CD4-positive, alpha-beta T cell treated with Interleukin-17A for 1 hour (primary cell): ENCODE measurements around the gene GPLD1.
A peak's percentile ranks its signal among the peaks of the same experiment; 100 is the strongest.

Experiments
- DNase-seq: peaks from one replicate; pipeline ENCODE4 v3.0.0-alpha.2; 2020

The GPLD1 gene

GRCh38 chr6:24500683-24501082, 11.3 kb upstream of the GPLD1 start:
- DNase-seq, result no peak

DNA sequence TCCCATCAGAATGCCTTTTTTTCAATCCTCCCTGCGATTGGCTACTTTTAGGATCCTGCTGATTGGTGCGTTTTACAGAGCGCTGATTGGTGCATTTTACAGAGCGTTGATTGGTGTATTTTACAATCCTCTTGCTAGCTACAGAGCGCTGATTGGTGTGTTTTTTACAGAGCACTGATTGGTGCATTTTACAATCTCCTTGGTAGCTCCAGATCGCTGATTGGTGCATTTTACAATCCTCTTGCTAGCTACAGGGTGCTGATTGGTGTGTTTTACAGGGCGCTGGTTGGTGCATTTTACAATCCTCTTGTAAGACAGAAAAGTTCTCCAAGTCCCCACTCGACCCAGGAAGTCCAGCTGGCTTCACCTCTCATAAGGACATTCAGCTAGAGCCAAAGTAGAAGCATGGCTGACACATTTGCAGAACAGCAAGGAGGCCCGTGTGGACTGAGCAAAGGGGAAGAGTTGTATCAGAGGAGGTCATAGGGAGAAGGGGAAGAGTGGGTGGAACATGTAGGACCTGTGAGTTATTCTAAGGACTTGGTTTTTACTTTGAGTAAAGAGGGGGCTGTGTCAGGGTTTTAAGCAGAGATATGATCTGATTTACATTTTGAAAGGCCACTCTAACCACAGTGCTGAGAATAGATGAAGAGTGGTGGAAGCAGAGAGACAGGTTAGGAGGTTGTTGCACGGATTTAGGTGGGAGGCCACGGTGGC, 8.0 kb upstream of the GPLD1 start:
- peak; percentile 7 for DNase-seq

- peak; percentile 77 for DNase-seq
Observed at GRCh38 chr6:24494821-24495795, 5.7 kb upstream of the GPLD1 start, which contains the start of gene ALDH5A1. TSS of gene ALDH5A1 (plus strand) at chr6:24494969. CDS start at chr6:24494997, 28 bp downstream.

DNA sequence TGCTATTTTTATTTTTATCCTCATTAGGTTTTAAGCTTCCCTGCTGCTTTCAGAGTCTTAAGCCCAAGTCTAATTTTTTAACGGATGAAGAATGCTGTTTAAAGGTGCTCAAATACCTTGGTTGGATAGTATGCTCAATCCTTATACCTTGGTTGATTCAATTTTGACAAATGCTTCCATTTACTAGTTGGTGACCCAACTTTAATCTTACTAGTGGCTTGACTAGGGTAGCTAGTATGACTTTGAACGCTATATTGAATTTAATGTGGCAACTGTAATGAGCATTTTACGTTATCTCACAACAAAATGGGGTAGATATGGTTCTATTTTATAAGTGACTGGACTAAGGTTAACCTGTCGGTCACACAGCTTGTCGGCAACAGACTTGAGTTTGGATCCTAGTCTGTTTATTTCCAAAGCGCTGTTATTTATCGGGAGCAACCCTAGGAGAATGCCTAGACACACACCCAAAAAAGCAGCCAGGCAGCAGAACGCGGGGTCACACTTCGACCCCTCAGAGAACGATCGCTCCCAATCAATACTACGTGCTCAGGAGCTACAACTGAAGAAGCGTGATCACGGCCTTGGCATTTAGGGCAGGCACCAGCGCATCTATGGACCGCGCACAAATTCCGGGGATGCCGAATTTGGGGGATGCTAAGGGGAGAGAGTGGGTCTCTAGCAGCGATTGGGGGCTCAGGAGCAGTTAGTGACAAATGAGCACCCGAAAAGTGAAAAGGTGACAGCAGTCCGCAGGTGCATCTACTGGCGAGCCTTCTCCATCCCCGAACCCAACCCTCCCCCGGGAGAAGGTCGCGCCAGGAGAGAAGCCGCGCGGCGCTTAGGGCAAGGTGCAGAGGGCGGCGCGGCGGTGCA, 4.8 kb upstream of the GPLD1 start:
- DNase-seq, result peak; percentile 5

DNA sequence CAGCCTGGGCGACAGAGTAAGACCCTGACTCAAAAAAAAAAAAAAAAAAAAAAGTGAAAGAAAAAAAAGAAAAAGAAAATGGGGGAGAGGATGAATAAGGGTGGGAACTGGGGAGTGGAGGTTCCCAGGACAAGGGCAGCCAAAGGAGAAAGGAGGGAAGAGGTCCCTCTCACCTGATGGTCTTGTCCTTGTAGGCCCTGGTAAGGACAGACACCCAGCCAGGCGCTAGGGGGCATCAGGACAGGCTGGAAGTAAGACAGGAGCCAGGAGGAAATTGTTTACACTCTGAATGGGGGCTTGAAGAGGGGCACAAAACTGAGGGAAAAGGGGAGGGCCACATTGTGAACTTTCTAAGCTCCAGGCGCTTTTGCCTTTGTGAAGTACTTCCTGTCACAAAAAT, 3.1 kb upstream of the GPLD1 start:
- no peak for DNase-seq

- DNase-seq, result no peak
Observed at GRCh38 chr6:24490948-24491347, 1.6 kb upstream of the GPLD1 start.

- DNase-seq, result no peak
Observed at GRCh38 chr6:24489881-24490280, 503 bp upstream of the GPLD1 start.

DNA sequence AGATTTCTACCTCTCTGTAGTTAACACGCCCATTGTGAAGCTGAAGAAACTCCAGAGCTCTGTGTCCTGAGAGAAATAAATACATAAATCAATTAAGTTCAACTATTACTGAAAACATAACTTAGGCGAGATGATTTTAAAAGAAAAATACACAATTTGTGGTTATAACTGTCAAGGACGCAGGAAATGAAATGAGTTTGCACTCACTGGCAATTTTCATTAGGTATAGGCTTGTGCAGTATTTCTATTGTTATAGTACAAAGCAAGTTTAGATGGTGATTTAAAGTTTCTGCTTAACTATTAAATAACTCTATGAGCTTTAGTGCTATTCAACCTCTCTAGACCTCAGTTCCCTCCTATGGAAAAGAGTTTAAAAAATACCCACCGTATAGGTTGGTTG, 3.3 kb downstream of the GPLD1 start:
- no peak for DNase-seq

- no peak for DNase-seq
Observed at GRCh38 chr6:24484657-24485323, 4.6 kb downstream of the GPLD1 start.

- DNase-seq, result no peak
Observed at GRCh38 chr6:24481449-24481848, 7.9 kb downstream of the GPLD1 start.

DNA sequence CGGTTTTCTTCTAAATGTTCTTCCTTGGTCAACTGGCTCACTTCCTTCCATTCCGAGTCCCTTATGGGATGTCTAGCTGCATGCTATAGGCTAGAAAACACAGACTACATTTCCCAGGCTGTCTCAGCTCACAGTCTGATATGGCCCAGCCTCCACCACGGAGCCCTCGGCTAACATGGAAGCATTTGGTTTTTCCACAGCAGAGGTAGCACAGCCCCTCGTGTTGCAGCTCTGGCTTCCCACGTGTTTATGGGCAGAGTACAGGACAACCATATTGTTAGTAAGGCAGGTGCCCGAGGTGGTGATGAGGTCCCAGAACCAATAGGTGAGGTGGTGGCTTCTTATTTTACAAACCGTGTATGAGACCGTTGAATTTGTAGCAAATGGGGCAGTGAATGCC, 8.7 kb downstream of the GPLD1 start:
- DNase-seq, result no peak

- DNase-seq, result no peak
Observed at GRCh38 chr6:24478903-24479302, 10.5 kb downstream of the GPLD1 start.

DNA sequence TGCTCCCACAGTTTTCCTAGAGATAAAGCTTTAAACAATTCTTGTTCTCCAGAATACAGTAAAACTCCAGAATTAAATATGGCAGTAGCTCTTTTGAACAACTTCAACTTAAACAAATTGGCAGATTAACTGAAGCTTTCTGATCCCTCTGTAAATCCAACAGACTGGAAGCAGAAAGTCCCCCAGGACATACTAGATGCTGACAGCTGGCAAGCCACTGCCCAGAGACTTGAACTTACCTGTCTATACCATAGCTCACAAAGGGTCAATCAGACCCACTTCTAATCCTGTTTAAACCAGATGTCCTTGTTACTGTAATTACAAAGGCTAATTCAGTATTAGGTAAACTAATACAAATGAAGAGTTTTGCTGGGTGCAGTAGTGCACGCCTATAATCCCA, 12.3 kb downstream of the GPLD1 start:
- DNase-seq, result no peak

- DNase-seq, result no peak
Observed at GRCh38 chr6:24476631-24477030, 12.7 kb downstream of the GPLD1 start.

GRCh38 chr6:24472181-24472580, 17.2 kb downstream of the GPLD1 start:
- no peak for DNase-seq

GRCh38 chr6:24469811-24470210, 19.6 kb downstream of the GPLD1 start:
- no peak for DNase-seq

- no peak for DNase-seq
Observed at GRCh38 chr6:24464253-24465038, 24.9 kb downstream of the GPLD1 start.

- no peak for DNase-seq
Observed at GRCh38 chr6:24460966-24461365, 28.4 kb downstream of the GPLD1 start.

DNA sequence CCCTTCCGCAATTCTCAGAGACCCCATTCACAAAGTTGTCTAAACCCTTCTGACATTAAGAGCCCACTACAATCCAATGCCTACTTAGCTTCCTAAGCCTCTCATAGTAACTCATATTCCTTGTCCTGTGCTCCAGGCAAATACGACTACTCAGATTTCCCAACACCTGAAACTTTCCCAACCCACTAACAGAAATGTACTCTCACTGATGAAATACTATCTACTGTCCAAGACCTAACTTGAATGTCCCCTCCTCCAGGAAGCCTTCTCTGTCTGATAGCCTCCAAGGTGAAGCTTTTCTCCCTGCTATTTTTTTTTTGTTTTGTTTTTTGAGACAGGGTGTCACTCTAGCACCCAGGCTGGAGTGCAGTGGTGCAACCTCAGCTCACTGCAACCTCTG, 30.4 kb downstream of the GPLD1 start:
- no peak for DNase-seq

DNA sequence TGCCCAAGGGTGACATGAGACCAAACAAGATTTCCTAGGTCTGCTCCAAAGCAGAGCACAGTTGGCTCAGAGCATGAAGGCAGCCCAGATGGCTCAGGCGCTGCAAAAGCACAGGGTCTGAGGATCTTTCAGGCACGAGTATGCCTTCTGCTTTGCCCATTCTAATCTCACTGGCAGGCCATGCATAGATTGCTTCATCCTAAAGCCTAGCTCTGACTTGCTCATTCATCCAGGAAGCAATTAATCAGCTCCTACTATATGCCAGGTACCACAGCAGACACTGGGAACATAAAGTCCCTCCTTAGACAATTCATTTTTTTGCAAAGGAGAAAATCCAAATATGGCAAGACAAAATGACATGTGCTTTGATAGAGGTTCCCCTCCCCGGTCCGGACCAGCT, 31.2 kb downstream of the GPLD1 start:
- no peak for DNase-seq

GRCh38 chr6:24455061-24455460, 34.3 kb downstream of the GPLD1 start:
- no peak for DNase-seq

DNA sequence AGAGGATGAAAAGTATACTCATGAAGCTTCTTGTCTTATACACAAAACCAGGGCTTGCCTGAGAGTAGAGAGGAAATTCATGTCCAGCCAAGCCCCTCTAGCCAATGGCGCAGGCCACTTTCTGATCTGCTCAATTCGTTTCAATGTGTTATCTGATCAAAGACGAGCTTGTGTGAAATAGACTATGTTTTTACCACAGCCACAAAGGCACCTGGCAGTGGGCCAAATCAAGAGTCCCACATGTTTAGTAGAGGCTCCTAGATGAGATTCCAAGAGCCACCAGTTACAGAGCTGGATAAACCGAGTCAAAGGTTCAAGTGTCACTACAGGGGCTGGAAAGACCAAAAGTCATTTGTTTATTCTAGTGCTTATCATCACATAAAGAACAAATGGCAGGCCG, 34.9 kb downstream of the GPLD1 start:
- DNase-seq, result no peak
